PC-9 (cell line): Measurements from ENCODE around the gene DISC1. TPM values are rescaled to one million over a fixed set of nuclear protein-coding genes. Genes with fewer than 3 reads are reported as not detected.

Source experiments
- BruUV-seq: library from RNA; stranded (reverse); fragments of 400-500 nt; replicated peaks from 2 replicates; lab custom pipeline; 2021; lab: Mats Ljungman, UMichigan
- CTCF ChIA-PET: fragments of 300-600 bp; sonication (Branson Sonifier 250); formaldehyde crosslinking; loops from one replicate; lab custom pipeline; 2022; ENCODE audit warnings: antibody characterized with exemption; lab: Charles Lee
- POLR2A ChIA-PET: fragments of 300-600 bp; sonication (Branson Sonifier 250); formaldehyde crosslinking; loops from one replicate; lab custom pipeline; 2022; ENCODE audit warnings: antibody characterized with exemption; ENCODE audit not compliant: unreplicated experiment; lab: Charles Lee
- DNase-seq, 2 experiments: peaks; one replicate each; pipeline versions ENCODE4 v3.0.0 to v3.0.0-alpha.2; 2015 to 2022; ENCODE audit warnings: mixed read lengths in 1 of 2
- H2AFZ ChIP-seq: fragments of 200-600 bp; sonication (generic); 2 replicates; pipeline ENCODE4 v1.8.1; 2017; ENCODE audit warnings: antibody characterized with exemption
- H3F3A ChIP-seq: fragments of 200-600 bp; sonication (generic); 2 replicates; pipeline ENCODE4 v1.8.1; 2017; ENCODE audit warnings: antibody characterized with exemption, mild to moderate bottlenecking, low read depth; ENCODE audit not compliant: insufficient read depth
- H3K27ac ChIP-seq: fragments of 200-600 bp; sonication (generic); 2 replicates; pipeline ENCODE4 v1.6.1; 2016; ENCODE audit warnings: mixed run types
- H3K27me3 ChIP-seq: fragments of 200-600 bp; sonication (generic); 2 replicates; pipeline ENCODE4 v1.6.1; 2016; ENCODE audit warnings: low read depth, mixed run types; ENCODE audit not compliant: insufficient read depth
- H3K36me3 ChIP-seq: fragments of 200-600 bp; sonication (generic); 2 replicates; pipeline ENCODE4 v1.6.1; 2016; ENCODE audit warnings: low read depth, mixed run types
- H3K4me1 ChIP-seq: fragments of 200-600 bp; sonication (generic); replicated peaks from 2 replicates; pipeline ENCODE4 v1.6.1; 2016; ENCODE audit warnings: mixed run types; ENCODE audit not compliant: insufficient read depth
- H3K4me2 ChIP-seq: fragments of 200-600 bp; sonication (generic); 2 replicates; pipeline ENCODE4 v1.6.1; 2017; ENCODE audit warnings: mixed run types
- H3K4me3 ChIP-seq: fragments of 200-600 bp; sonication (generic); 2 replicates; pipeline ENCODE4 v1.6.1; 2016; ENCODE audit warnings: mixed run types
- H3K79me2 ChIP-seq: fragments of 200-600 bp; sonication (generic); 2 replicates; pipeline ENCODE4 v1.6.1; 2017; ENCODE audit warnings: low read depth, mixed run types
- H3K9me2 ChIP-seq: fragments of 200-600 bp; sonication (generic); 2 replicates; pipeline ENCODE4 v1.8.1; 2017; ENCODE audit warnings: mild to moderate bottlenecking; ENCODE audit not compliant: insufficient read depth
- H3K9me3 ChIP-seq: fragments of 200-600 bp; sonication (generic); 2 replicates; pipeline ENCODE4 v1.8.1; 2016; ENCODE audit warnings: low read depth; ENCODE audit not compliant: insufficient read depth
- H4K20me1 ChIP-seq: fragments of 200-600 bp; sonication (generic); 2 replicates; pipeline ENCODE4 v1.8.1; 2017; ENCODE audit not compliant: insufficient read depth
- CTCF ChIP-seq: fragments of 200-600 bp; sonication (generic); conservative IDR thresholded peaks from 2 replicates; pipeline ENCODE4 v1.6.1; 2017; ENCODE audit warnings: mixed run types, antibody characterized with exemption, mild to moderate bottlenecking, moderate library complexity
- EZH2 ChIP-seq: fragments of 200-600 bp; sonication (generic); IDR thresholded peaks from 2 replicates; pipeline ENCODE4 v1.8.0; 2017; ENCODE audit warnings: antibody characterized with exemption, low read depth
- intact Hi-C: fragments of 100-400 bp; cut with micrococcal nuclease; formaldehyde crosslinking; loops from one replicate; pipeline ENCODE4 v1.10.0; 2022; ENCODE audit not compliant: unreplicated experiment
- total RNA-seq: library from RNA; stranded (reverse); gene quantifications from 2 replicates; pipeline ENCODE4 v1.2.3, GENCODE V29; 2021

The DISC1 gene
- total RNA-seq, 1 experiment from 2014 or later, result 7.4 TPM

DNA sequence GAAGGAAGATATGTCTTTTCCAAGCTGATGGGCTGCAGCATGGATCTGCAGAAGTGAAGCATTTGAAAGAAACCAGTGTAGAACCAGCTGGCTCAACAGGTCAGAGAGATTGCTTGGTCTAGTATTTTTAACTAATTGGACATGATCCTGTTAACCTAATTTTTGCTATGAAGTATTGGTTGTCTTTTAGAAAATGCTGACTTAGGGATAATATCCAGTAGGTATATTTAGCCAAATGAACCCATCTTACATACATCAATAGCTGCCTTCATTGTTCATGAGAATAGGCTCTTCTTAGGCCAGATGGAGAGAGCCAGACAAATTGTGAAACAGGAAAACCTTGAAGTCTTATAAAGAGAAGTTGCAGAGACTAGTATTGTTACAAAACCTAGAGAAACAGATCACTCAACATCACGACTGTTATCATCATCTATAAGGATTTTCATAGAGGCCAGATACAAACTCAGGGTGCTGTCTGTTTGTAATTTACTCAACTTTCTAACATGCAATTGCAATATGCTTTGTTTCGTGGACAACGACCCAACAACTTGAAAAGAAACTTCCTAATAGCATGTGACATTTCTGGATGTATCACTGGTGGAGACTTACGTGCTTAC, 148.2 kb downstream of the DISC1 start:
- no peak overlapping the region for H2AFZ ChIP-seq
- no peaks in the 10 kb centered on the region for H4K20me1 ChIP-seq
- no peak overlapping the region for H3K4me3 ChIP-seq
- H3K36me3 ChIP-seq, result no peaks in the 10 kb centered on the region
- no TSS peak for BruUV-seq
- H3K79me2 ChIP-seq, result no peaks in the 10 kb centered on the region
- no peaks in the 10 kb centered on the region; the same call in 1 of the 2 replicates for H3K9me2 ChIP-seq
- H3K4me2 ChIP-seq, result no peak overlapping the region
- H3K4me1 ChIP-seq, result peaks cover 35% of the 10 kb centered on the region
- DNase-seq, result no peak
- POLR2A ChIA-PET, result no interaction called here
- H3K27me3 ChIP-seq, result no peaks in the 10 kb centered on the region
- no peaks in the 10 kb centered on the region for H3K9me3 ChIP-seq
- intact Hi-C loops, result loop anchor here (5.0 kb wide), 1 partner anchor 148 kb away; the partner anchor contains the start of gene DISC1
- TF ChIP-seq EZH2, result no peak
- no peak for TF ChIP-seq CTCF
- CTCF ChIA-PET, result no interaction called here
- no peak overlapping the region for H3K27ac ChIP-seq
- peaks cover 19% of the 10 kb centered on the region for H3F3A ChIP-seq

GRCh38 chr1:231776010-231776756, 149.6 kb downstream of the DISC1 start:
- no peak overlapping the region for H3K4me2 ChIP-seq
- H3K9me2 ChIP-seq, result no peaks in the 10 kb centered on the region; the same call in 1 of the 2 replicates
- H2AFZ ChIP-seq, result no peak overlapping the region
- no peaks in the 10 kb centered on the region for H3K36me3 ChIP-seq
- H3F3A ChIP-seq, result peaks cover 19% of the 10 kb centered on the region
- H3K27ac ChIP-seq, result no peak overlapping the region
- H3K27me3 ChIP-seq, result no peaks in the 10 kb centered on the region
- no peaks in the 10 kb centered on the region for H3K79me2 ChIP-seq
- no peaks in the 10 kb centered on the region for H4K20me1 ChIP-seq
- DNase-seq, result no peak
- POLR2A ChIA-PET, result no interaction called here
- H3K4me3 ChIP-seq, result no peak overlapping the region
- intact Hi-C loops, result loop anchor here (5.0 kb wide), 1 partner anchor 149 kb away; the partner anchor contains the start of gene DISC1
- TF ChIP-seq CTCF, result no peak
- no peak for TF ChIP-seq EZH2
- no peaks in the 10 kb centered on the region for H3K9me3 ChIP-seq
- peaks cover 35% of the 10 kb centered on the region for H3K4me1 ChIP-seq
- BruUV-seq, result no TSS peak
- CTCF ChIA-PET, result no interaction called here

- intact Hi-C loops, result loop anchor here (5.0 kb wide), 1 partner anchor 149 kb away; the partner anchor contains the start of gene DISC1
- Histone ChIP-seq H3K27me3 (no peaks in the 10 kb centered on the region), H3K9me2 (no peaks in the 10 kb centered on the region; the same call in 1 of the 2 replicates), H3K36me3 (no peaks in the 10 kb centered on the region), H3K4me1 (peaks cover 37% of the 10 kb centered on the region), H2AFZ (no peak overlapping the region), H4K20me1 (no peaks in the 10 kb centered on the region), H3K4me2 (no peak overlapping the region), H3K9me3 (no peaks in the 10 kb centered on the region), H3K4me3 (no peak overlapping the region), H3K27ac (no peak overlapping the region), H3F3A (peaks cover 19% of the 10 kb centered on the region), H3K79me2 (no peaks in the 10 kb centered on the region)
- ChIA-PET CTCF (no interaction called here), POLR2A (no interaction called here)
- no TSS peak for BruUV-seq
- TF ChIP-seq CTCF (no peak), EZH2 (no peak)
- DNase-seq, result no peak
Observed at GRCh38 chr1:231776757-231777062, 150.1 kb downstream of the DISC1 start.
